Upper lobe of left lung (tissue), 6 donors: ENCODE measurements around the gene HMGB1. TPM values are rescaled to one million over a fixed set of nuclear protein-coding genes. Genes with fewer than 3 reads are reported as not detected.

Experiments used
- ATAC-seq, 2 donors: fragments of 200-7000 bp; cut with Tn5 transposase; one replicate each; pipeline ENCODE4 v1.9.1; 2022; ENCODE audit warnings: mild to moderate bottlenecking in 2 of 2, moderate library complexity in 2 of 2; ENCODE audit not compliant: low FRiP score in 2 of 2
- DNase-seq, 2 donors: peaks; one replicate each; pipeline ENCODE4 v3.0.0-alpha.2; 2019 to 2020
- H3K27ac ChIP-seq, 4 donors: fragments of 200-600 bp; sonication (generic); one replicate each; pipeline ENCODE4 v1.5.1; 2016 to 2019
- H3K27me3 ChIP-seq, 4 donors: fragments of 200-600 bp; sonication (generic); one replicate each; pipeline ENCODE4 v1.5.1; 2017 to 2019
- H3K36me3 ChIP-seq, 4 donors: fragments of 200-600 bp; sonication (generic); one replicate each; pipeline ENCODE4 v1.5.1; 2016 to 2019
- H3K4me1 ChIP-seq, 4 donors: fragments of 200-600 bp; sonication (generic); one replicate each; pipeline ENCODE4 v1.5.1; 2018 to 2019
- H3K4me3 ChIP-seq, 4 donors: fragments of 200-600 bp; sonication (generic); one replicate each; pipeline ENCODE4 v1.5.1; 2017 to 2019; ENCODE audit warnings: mild to moderate bottlenecking in 2 of 4, moderate library complexity in 1 of 4
- H3K9me3 ChIP-seq, 4 donors: fragments of 200-600 bp; sonication (generic); one replicate each; pipeline ENCODE4 v1.5.1; 2018 to 2019
- CTCF ChIP-seq, 6 experiments: fragments of 450-650 bp in 4 of 6; fragments of 200-600 bp in 2 of 6; sonication (generic) in 2 of 6; IDR thresholded peaks; one replicate each; pipeline ENCODE4 v1.5.1; 2016 to 2019; ENCODE audit warnings: antibody characterized with exemption in 6 of 6
- EP300 ChIP-seq, 4 donors: sonication (generic); formaldehyde crosslinking; IDR thresholded peaks; one replicate each; pipeline ENCODE4 v1.5.1; 2017; ENCODE audit warnings: antibody characterized with exemption in 4 of 4, control low read depth in 2 of 4
- POLR2A ChIP-seq, 4 donors: fragments of 450-650 bp; IDR thresholded peaks; one replicate each; pipeline ENCODE4 v1.5.1; 2016 to 2017; ENCODE audit warnings: antibody characterized with exemption in 4 of 4, mild to moderate bottlenecking in 2 of 4
- POLR2AphosphoS5 ChIP-seq, 2 donors: sonication (generic); formaldehyde crosslinking; IDR thresholded peaks; one replicate each; pipeline ENCODE4 v1.5.1; 2017; ENCODE audit warnings: antibody characterized with exemption in 2 of 2
- WGBS, 2 donors: methylation state at CpG; one replicate each; pipeline ENCODE4 v1.1.5; 2017 to 2018; 5-methylcytosine and 5-hydroxymethylcytosine counted together
- total RNA-seq, 6 donors: library from RNA; depleted of rRNA in 4 of 6; stranded (reverse); fragments of >200 nt in 4 of 6; gene quantifications; one replicate each; pipeline versions ENCODE4 v1.1.0 to v1.2.1, GENCODE V29; 2016 to 2021
- donor health status: DM: no; HTN: no; CAD: no; lungs with moderate emphysema.
- donor health status: DM: no; HTN: yes; CAD: no; lungs with severe emphysema.

HMGB1 gene
- total RNA-seq, 6 donors from 2014 or later: 124 to 300 (median 195) TPM

DNA sequence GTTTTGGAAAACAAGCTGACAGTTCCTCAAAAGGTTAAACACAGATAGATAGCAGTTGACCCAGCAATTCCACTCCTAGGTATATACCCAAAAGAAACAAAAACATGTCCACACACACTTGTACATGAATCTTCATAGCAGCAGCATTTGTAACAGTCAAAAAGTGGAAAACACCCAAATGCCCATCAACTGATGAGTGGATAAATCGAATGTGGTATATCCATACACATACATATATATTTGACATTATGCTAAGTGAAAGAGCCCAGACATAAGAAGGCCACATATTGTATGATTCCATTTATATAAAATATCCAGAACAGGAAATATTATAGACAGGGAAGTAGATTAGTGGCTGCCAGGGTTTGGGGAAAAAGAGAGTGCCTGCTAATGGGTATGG lies 7.9 kb upstream of the HMGB1 start:
- no peak overlapping the region for H3K4me3 ChIP-seq
- WGBS, 2 donors: 90 to 97% methylated on average over 1 of the region's 1 CpG
- H3K27me3 ChIP-seq: no peaks in the 10 kb centered on the region
- H3K36me3 ChIP-seq: no peaks in the 10 kb centered on the region
- no peaks in the 10 kb centered on the region for H3K9me3 ChIP-seq
- DNase-seq: no peak
- no peaks in the 10 kb centered on the region for H3K4me1 ChIP-seq
- ATAC-seq: no peak
- H3K27ac ChIP-seq: no peak overlapping the region
- TF ChIP-seq EP300 (IDR thresholded peaks at IDR 0.05): no peak
- no peak for TF ChIP-seq POLR2A (IDR thresholded peaks at IDR 0.05)
- TF ChIP-seq POLR2AphosphoS5 (IDR thresholded peaks at IDR 0.05): no peak
- no peak for TF ChIP-seq CTCF (IDR thresholded peaks at IDR 0.05)

DNA sequence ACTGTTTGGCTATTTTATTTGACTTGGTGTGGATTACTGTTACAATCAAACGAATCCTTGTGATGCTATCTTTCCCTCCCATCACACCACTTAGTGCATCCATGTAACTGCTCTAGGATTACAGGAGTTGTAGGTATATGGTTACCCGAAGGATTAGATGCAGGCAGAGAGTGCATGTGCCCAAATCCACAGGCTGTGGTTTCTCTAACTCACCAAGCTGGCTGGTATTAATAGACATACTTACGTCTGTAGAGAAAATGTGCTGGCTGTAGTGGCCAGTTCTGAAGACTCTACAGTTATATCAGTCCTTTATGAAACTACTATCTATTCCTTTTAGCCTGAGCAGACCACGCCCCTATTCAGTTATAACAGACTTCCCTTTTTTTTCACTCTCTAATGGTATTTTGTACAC lies 1.1 kb upstream of the HMGB1 start:
- no peaks in the 10 kb centered on the region for H3K27me3 ChIP-seq
- peaks cover 0 to 12% (median 6%) of the 10 kb centered on the region in 4 donors for H3K36me3 ChIP-seq
- 44 to 60% methylated on average over 4 of the region's 4 CpGs for WGBS, 2 donors
- TF ChIP-seq POLR2A (IDR thresholded peaks at IDR 0.05) (no peak), CTCF (IDR thresholded peaks at IDR 0.05) (no peak)
- H3K4me3 ChIP-seq: no peak overlapping the region
- H3K27ac ChIP-seq: no peak overlapping the region
- peaks cover 18 to 27% (median 24%) of the 10 kb centered on the region in 4 donors for H3K4me1 ChIP-seq
- ATAC-seq: no peak
- no peaks in the 10 kb centered on the region for H3K9me3 ChIP-seq
- no peak for DNase-seq

DNA sequence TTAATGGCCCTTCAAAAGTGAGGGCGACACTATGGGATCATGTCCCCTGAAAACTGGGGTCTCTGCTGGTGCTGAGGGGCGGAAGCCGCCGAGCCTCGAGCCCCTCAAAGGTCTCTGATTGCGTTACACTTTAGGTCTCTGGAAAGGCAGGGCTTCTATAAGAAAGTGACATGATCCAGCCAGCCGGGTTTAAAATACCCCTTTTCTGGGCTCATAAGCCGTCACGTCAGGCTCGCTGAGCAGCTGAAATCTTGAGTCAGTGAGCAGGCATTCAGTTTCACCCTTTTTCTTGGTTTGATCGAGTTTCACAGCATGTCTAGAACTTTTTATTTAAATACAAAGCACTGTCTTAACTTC lies 600 bp upstream of the HMGB1 start:
- peaks cover 18 to 29% (median 25%) of the 10 kb centered on the region in 4 donors for H3K4me1 ChIP-seq
- 6 to 13% methylated on average over 11 of the region's 11 CpGs for WGBS, 2 donors
- peaks cover 0 to 18% (median 6%) of the 10 kb centered on the region in 4 donors for H3K36me3 ChIP-seq
- no peaks in the 10 kb centered on the region for H3K9me3 ChIP-seq
- peak overlapping the region in 1 of 4 donors; percentile 100 for H3K27ac ChIP-seq
- no peaks in the 10 kb centered on the region for H3K27me3 ChIP-seq
- DNase-seq (no peak), ATAC-seq (no peak)
- H3K4me3 ChIP-seq: peak overlapping the region in 2 of 4 donors; percentile 61 to 86
- TF ChIP-seq POLR2A (IDR thresholded peaks at IDR 0.05) (no peak), EP300 (IDR thresholded peaks at IDR 0.05) (no peak), CTCF (IDR thresholded peaks at IDR 0.05) (no peak), POLR2AphosphoS5 (IDR thresholded peaks at IDR 0.05) (no peak)

- 2% methylated on average over 21 of the region's 41 CpGs; no CpG with 5 or more reads in 1 of the 2 donors for WGBS, 2 donors
- no peak for ATAC-seq
Observed at GRCh38 chr13:30465343-30465592, 468 bp downstream of the HMGB1 start.

More at GRCh38 chr13:30465343-30465592, 468 bp downstream of the HMGB1 start:
- Histone ChIP-seq H3K36me3 (peaks cover 0 to 18% (median 6%) of the 10 kb centered on the region in 4 donors), H3K4me3 (peak overlapping the region; percentile 61 to 88 (median 82)), H3K27me3 (no peaks in the 10 kb centered on the region), H3K27ac (peak overlapping the region; percentile 98 to 100 (median 100)), H3K4me1 (peaks cover 18 to 29% (median 25%) of the 10 kb centered on the region in 4 donors), H3K9me3 (no peaks in the 10 kb centered on the region)
- TF ChIP-seq EP300 (IDR thresholded peaks at IDR 0.05): no peak
- no peak for TF ChIP-seq POLR2AphosphoS5 (IDR thresholded peaks at IDR 0.05)
- TF ChIP-seq POLR2A (IDR thresholded peaks at IDR 0.05): no peak
- TF ChIP-seq CTCF (IDR thresholded peaks at IDR 0.05): no peak
- DNase-seq: no peak
